Activated CD8-positive, alpha-beta T cell treated with anti-CD3 and anti-CD28 coated beads for 36 hours (primary cell): ENCODE data around the gene MIAT. TPM values are rescaled to one million over a fixed set of nuclear protein-coding genes. Genes with fewer than 3 reads are reported as not detected.
A peak's percentile ranks its signal among the peaks of the same experiment; 100 is the strongest.

ENCODE experiments used
- ATAC-seq: fragments of 200-7000 bp; cut with Tn5 transposase; one replicate; pipeline ENCODE4 v1.10.0; 2021; ENCODE audit warnings: mild to moderate bottlenecking, moderate library complexity
- CTCF ChIA-PET: fragments of 350-600 bp; sonication (Branson Sonifier 250); formaldehyde crosslinking; loops from one replicate; lab custom pipeline; 2021; ENCODE audit warnings: antibody characterized with exemption; lab: Charles Lee
- POLR2A ChIA-PET: fragments of 350-600 bp; sonication (Branson Sonifier 250); formaldehyde crosslinking; loops from one replicate; lab custom pipeline; 2021; ENCODE audit warnings: antibody characterized with exemption; lab: Charles Lee
- DNase-seq: peaks from one replicate; pipeline ENCODE4 v3.0.0-alpha.2; 2020
- H3K27ac Mint-ChIP-seq: one replicate; pipeline ENCODE4 v1.8.0; 2021; ENCODE audit warnings: mild to moderate bottlenecking, mixed read lengths
- H3K27me3 Mint-ChIP-seq: one replicate; pipeline ENCODE4 v1.8.0; 2021; ENCODE audit warnings: mixed read lengths
- H3K36me3 Mint-ChIP-seq: one replicate; pipeline ENCODE4 v1.8.0; 2021; ENCODE audit warnings: low read depth, mixed read lengths
- H3K4me1 Mint-ChIP-seq: one replicate; pipeline ENCODE4 v1.8.0; 2021; ENCODE audit warnings: low read depth, mixed read lengths
- H3K4me3 Mint-ChIP-seq: one replicate; pipeline ENCODE4 v1.8.0; 2021; ENCODE audit warnings: mild to moderate bottlenecking, moderate library complexity, mixed read lengths
- H3K9me3 Mint-ChIP-seq: one replicate; pipeline ENCODE4 v1.8.0; 2021; ENCODE audit warnings: mixed read lengths
- intact Hi-C: fragments of 100-400 bp; cut with micrococcal nuclease; formaldehyde crosslinking; loops from one replicate; pipeline ENCODE4 v1.10.0; 2022
- total RNA-seq, 2 experiments: library from RNA; stranded (reverse); gene quantifications; one replicate each; pipeline ENCODE4 v1.2.3, GENCODE V29; 2021
- TF ChIP-seq, protein P1 (sequence below): fragments of 200-600 bp; IDR thresholded peaks from one replicate; pipeline ENCODE4 v1.8.0; 2022; ENCODE audit warnings: antibody characterized with exemption, mild to moderate bottlenecking

MIAT gene
- total RNA-seq, 2 experiments from 2014 or later: 11.6 to 11.9 TPM

DNA sequence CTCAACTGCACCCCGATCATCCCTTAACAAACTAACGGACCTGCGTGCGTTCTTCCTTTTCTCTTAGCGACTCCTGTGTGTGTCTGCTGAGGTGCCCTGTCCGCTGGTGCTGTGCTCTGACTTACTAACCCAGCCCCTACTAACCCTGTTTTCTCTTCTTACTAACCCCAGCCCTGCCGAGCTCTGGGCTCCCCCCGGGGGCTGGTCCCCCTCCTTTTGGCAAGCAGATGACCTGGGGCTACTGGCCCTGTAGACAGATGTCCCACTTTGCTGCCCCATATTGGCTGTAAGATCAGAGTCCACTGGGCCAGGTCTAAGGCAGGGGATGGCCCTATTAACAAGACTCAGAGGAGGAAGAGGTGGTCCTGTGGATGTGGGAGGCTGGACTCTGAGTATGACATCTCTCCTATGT lies 14.7 kb downstream of the MIAT start:
- Mint-ChIP-seq H3K27me3 (no peaks in the 10 kb centered on the region), H3K4me3 (peak overlapping the region; percentile 94), H3K36me3 (peaks cover 30% of the 10 kb centered on the region), H3K4me1 (peaks cover 59% of the 10 kb centered on the region), H3K27ac (peak overlapping the region; percentile 95), H3K9me3 (no peaks in the 10 kb centered on the region)
- TF ChIP-seq, protein P1, sequence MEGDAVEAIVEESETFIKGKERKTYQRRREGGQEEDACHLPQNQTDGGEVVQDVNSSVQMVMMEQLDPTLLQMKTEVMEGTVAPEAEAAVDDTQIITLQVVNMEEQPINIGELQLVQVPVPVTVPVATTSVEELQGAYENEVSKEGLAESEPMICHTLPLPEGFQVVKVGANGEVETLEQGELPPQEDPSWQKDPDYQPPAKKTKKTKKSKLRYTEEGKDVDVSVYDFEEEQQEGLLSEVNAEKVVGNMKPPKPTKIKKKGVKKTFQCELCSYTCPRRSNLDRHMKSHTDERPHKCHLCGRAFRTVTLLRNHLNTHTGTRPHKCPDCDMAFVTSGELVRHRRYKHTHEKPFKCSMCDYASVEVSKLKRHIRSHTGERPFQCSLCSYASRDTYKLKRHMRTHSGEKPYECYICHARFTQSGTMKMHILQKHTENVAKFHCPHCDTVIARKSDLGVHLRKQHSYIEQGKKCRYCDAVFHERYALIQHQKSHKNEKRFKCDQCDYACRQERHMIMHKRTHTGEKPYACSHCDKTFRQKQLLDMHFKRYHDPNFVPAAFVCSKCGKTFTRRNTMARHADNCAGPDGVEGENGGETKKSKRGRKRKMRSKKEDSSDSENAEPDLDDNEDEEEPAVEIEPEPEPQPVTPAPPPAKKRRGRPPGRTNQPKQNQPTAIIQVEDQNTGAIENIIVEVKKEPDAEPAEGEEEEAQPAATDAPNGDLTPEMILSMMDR: no peak
- intact Hi-C loops: no loop called here
- ChIA-PET CTCF (interaction anchor here (0.7 to 2.6 kb wide), 6 partner anchors 39 to 306 kb away, joined by 3 to 13 read pairs (median 6); partner anchors contain the start of genes HPS4 and SRRD), POLR2A (interaction anchor here (1.0 to 4.2 kb wide), 5 partner anchors 11 to 191 kb away, joined by 3 to 33 read pairs (median 5); partner anchors contain the start of genes HPS4, SRRD and TFIP11)
- peak; percentile 17 for ATAC-seq
- peak; percentile 48 for DNase-seq

GRCh38 chr22:26672590-26673468 lies 15.4 kb downstream of the MIAT start:
- intact Hi-C loops: no loop called here
- Mint-ChIP-seq H3K4me1 (peaks cover 65% of the 10 kb centered on the region), H3K27me3 (no peaks in the 10 kb centered on the region), H3K27ac (peak overlapping the region; percentile 95), H3K36me3 (peaks cover 30% of the 10 kb centered on the region), H3K4me3 (peak overlapping the region; percentile 94), H3K9me3 (no peaks in the 10 kb centered on the region)
- ChIA-PET CTCF (interaction anchor here (0.7 to 2.6 kb wide), 11 partner anchors 8 to 311 kb away, joined by 3 to 13 read pairs (median 5); partner anchors contain the start of genes HPS4 and SRRD), POLR2A (interaction anchor here (0.9 to 4.2 kb wide), 11 partner anchors 9 to 194 kb away, joined by 3 to 33 read pairs (median 4); partner anchors contain the start of genes HPS4, MIAT, SRRD and TFIP11)
- DNase-seq (peak; percentile 97), ATAC-seq (peak; percentile 75)
- TF ChIP-seq, protein P1: peak; percentile 12

DNA sequence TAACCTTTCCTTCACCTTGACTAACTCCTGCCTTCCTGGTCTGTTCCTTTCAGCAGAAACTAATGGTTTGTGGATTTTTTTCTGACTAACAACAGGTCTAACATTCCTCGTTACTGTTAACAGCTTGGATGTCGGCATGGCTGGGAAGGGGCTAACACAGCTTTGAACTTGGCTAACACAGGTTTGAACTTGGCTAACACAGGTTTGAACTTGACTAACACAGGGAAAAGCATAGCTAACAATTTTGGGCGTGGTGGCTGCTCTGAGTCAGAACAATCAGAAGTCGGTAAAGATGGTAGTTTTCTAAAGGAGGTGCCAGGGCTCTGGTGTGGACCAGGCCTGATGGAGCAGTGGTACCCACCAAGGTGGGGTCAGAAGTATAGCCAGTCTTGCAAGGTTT lies 16.1 kb downstream of the MIAT start:
- H3K9me3 Mint-ChIP-seq: no peaks in the 10 kb centered on the region
- peaks cover 30% of the 10 kb centered on the region for H3K36me3 Mint-ChIP-seq
- POLR2A ChIA-PET: interaction anchor here (0.9 to 4.2 kb wide), 12 partner anchors 8 to 194 kb away, joined by 3 to 33 read pairs (median 4); partner anchors contain the start of genes HPS4, MIAT, SRRD and TFIP11
- H3K4me3 Mint-ChIP-seq: peak overlapping the region; percentile 94
- CTCF ChIA-PET: interaction anchor here (1.0 to 2.6 kb wide), 11 partner anchors 8 to 312 kb away, joined by 3 to 13 read pairs (median 5); partner anchors contain the start of genes HPS4 and SRRD
- DNase-seq (peak; percentile 67), ATAC-seq (no peak)
- TF ChIP-seq, protein P1: no peak
- H3K4me1 Mint-ChIP-seq: peaks cover 70% of the 10 kb centered on the region
- intact Hi-C loops: no loop called here
- no peaks in the 10 kb centered on the region for H3K27me3 Mint-ChIP-seq
- H3K27ac Mint-ChIP-seq: peak overlapping the region; percentile 95

GRCh38 chr22:26674211-26675190 lies 17.1 kb downstream of the MIAT start:
- Mint-ChIP-seq H3K27ac (peak overlapping the region; percentile 95), H3K9me3 (no peaks in the 10 kb centered on the region), H3K4me3 (peak overlapping the region; percentile 94), H3K4me1 (peaks cover 71% of the 10 kb centered on the region), H3K36me3 (peaks cover 30% of the 10 kb centered on the region), H3K27me3 (no peaks in the 10 kb centered on the region)
- POLR2A ChIA-PET: interaction anchor here (0.6 to 1.6 kb wide), 7 partner anchors 10 to 191 kb away, joined by 3 to 6 read pairs (median 3); partner anchors contain the start of genes HPS4 and SRRD
- CTCF ChIA-PET: interaction anchor here (0.6 to 2.6 kb wide), 11 partner anchors 8 to 1245 kb away, joined by 3 to 13 read pairs (median 3); partner anchors contain the start of genes HPS4 and SRRD
- DNase-seq (peak; percentile 48), ATAC-seq (no peak)
- TF ChIP-seq, protein P1: no peak
- intact Hi-C loops: no loop called here
